Measurements from ENCODE around the gene MAN2A2. TPM values are rescaled to one million over a fixed set of nuclear protein-coding genes. Genes with fewer than 3 reads are reported as not detected.

The MAN2A2 gene
- total RNA-seq (2014; rRNA removed; shearing (Covaris generic)) (5.9 and 7.7 TPM in 2 replicates), polyA plus RNA-seq (2016; fragmentation: Nextera tagmentation; extraction: Ambion mirVana) (4.3 and 5.1 TPM in 2 replicates)

GRCh38 chr15:90902840-90903732, at the start of gene MAN2A2:
Gene MAN2A2, plus strand, starts transcription at chr15:90903302. Its CDS starts 906 bp downstream, at chr15:90904208.
- Histone ChIP-seq H3K4me3 (peak within 1 kb of the TSS; percentile 80), H3K79me2 (ENCODE audit: insufficient read depth) (no peaks in the 10 kb centered on the region), H3K9ac (peak within 1 kb of the TSS; percentile 78), H4K20me1 (ENCODE audit: insufficient read depth) (no peaks in the 10 kb centered on the region), H3K4me1 (ENCODE audit: insufficient read depth) (peaks cover 6% of the 10 kb centered on the region; the same call in 1 of the 2 replicates), H2AFZ (peak within 1 kb of the TSS; percentile 92), H3K9me3 (ENCODE audit: low read depth) (no peaks in the 10 kb centered on the region), H3K4me2 (ENCODE audit: unreplicated experiment) (peak within 1 kb of the TSS; percentile 93), H3F3A (ENCODE audit: insufficient read depth) (peaks cover 10% of the 10 kb centered on the region; the same call in 1 of the 2 replicates), H3K36me3 (ENCODE audit: low read depth) (no peaks in the 10 kb centered on the region), H3K27me3 (replicated peaks; ENCODE audit: insufficient read depth) (no peaks in the 10 kb centered on the region), H3K9me2 (ENCODE audit: insufficient read depth) (no peaks in the 10 kb centered on the region), H3K27ac (peak within 1 kb of the TSS; percentile 45)
- WGBS, 2 experiments (ENCODE audit: low coverage in 1 of 2, low lambda C conversion rate in 2 of 2, missing lambda C conversion rate in 2 of 2), result 2 to 3% methylated on average over 44 to 58 of the region's 81 CpGs
- no peak for TF ChIP-seq EZH2 (IDR thresholded peaks at IDR 0.05; ENCODE audit: insufficient read depth, poor library complexity, severe bottlenecking)
- in situ Hi-C loops (cut with MboI), result no loop called here
- DNase-seq, result peak; percentile 79

DNA sequence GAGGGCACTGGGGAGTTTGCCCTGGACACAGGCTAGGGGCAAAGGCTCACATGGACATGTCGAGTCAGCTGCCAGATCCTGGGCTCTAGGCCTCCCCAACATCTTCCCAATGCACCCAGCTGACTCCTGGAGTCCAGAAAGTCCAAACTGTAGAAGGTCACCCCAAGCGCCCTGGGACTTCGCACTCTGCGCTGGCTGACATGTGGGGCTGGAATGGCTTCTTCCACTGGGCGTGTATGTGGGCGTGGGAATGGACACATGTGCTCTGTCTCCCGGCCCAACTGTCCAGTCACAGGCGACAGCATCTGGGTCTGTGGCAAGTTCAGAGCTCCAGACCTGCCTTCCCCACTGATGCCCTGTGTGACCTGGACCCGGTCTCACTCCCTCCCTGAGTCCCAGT, 48.0 kb upstream of the MAN2A2 start:
- Histone ChIP-seq H4K20me1 (ENCODE audit: insufficient read depth) (no peaks in the 10 kb centered on the region), H3K4me3 (no peak overlapping the region), H3K79me2 (ENCODE audit: insufficient read depth) (no peaks in the 10 kb centered on the region), H3K36me3 (ENCODE audit: low read depth) (no peaks in the 10 kb centered on the region), H3K27ac (no peak overlapping the region), H3K4me1 (ENCODE audit: insufficient read depth) (peaks cover 6% of the 10 kb centered on the region), H3K9me2 (ENCODE audit: insufficient read depth) (no peaks in the 10 kb centered on the region), H3K27me3 (replicated peaks; ENCODE audit: insufficient read depth) (no peaks in the 10 kb centered on the region), H3K9ac (no peak overlapping the region), H3K9me3 (ENCODE audit: low read depth) (no peaks in the 10 kb centered on the region), H2AFZ (no peak overlapping the region), H3K4me2 (ENCODE audit: unreplicated experiment) (no peak overlapping the region), H3F3A (ENCODE audit: insufficient read depth) (peaks cover 9% of the 10 kb centered on the region; the same call in 1 of the 2 replicates)
- in situ Hi-C loops (cut with MboI), result no loop called here
- 82 to 86% methylated on average over 9 of the region's 9 CpGs for WGBS, 2 experiments (ENCODE audit: low coverage in 1 of 2, low lambda C conversion rate in 2 of 2, missing lambda C conversion rate in 2 of 2)
- no peak for TF ChIP-seq EZH2phosphoT487 (IDR thresholded peaks at IDR 0.05; ENCODE audit: insufficient read depth, low read depth)
- no peak for TF ChIP-seq EZH2 (IDR thresholded peaks at IDR 0.05; ENCODE audit: insufficient read depth, poor library complexity, severe bottlenecking)
- DNase-seq, result no peak

DNA sequence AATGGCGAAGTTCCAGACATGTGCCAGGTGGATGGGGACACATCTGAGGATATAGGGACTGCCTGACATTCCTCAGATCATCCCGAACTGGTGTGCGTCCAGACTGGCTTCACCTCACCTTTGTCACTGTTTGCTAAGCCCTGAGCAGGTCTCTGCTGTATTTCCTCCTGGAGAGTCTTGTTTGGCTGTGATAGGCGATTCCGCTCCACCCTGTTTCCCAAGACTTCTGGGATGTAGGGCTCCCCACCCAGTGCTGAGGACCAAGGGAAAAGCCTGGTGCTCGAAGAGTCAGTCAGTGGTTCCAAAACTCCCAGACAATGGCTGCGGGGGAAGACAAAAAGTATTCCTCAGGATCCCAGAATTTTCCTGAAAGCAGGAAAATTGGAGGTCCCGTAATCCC, 45.8 kb upstream of the MAN2A2 start:
- H3K36me3 ChIP-seq (ENCODE audit: low read depth), result no peaks in the 10 kb centered on the region
- peaks cover 2% of the 10 kb centered on the region; the same call in 1 of the 2 replicates for H3F3A ChIP-seq (ENCODE audit: insufficient read depth)
- no peak overlapping the region for H3K4me3 ChIP-seq
- no peaks in the 10 kb centered on the region for H4K20me1 ChIP-seq (ENCODE audit: insufficient read depth)
- no peaks in the 10 kb centered on the region for H3K27me3 ChIP-seq (replicated peaks; ENCODE audit: insufficient read depth)
- WGBS, 2 experiments (ENCODE audit: low coverage in 1 of 2, low lambda C conversion rate in 2 of 2, missing lambda C conversion rate in 2 of 2), result 68 to 72% methylated on average over 8 of the region's 8 CpGs
- no peaks in the 10 kb centered on the region for H3K79me2 ChIP-seq (ENCODE audit: insufficient read depth)
- no peaks in the 10 kb centered on the region for H3K9me2 ChIP-seq (ENCODE audit: insufficient read depth)
- in situ Hi-C loops (cut with MboI), result no loop called here
- H2AFZ ChIP-seq, result no peak overlapping the region
- H3K9ac ChIP-seq, result no peak overlapping the region
- no peak for DNase-seq
- peaks cover 3% of the 10 kb centered on the region for H3K4me1 ChIP-seq (ENCODE audit: insufficient read depth)
- no peaks in the 10 kb centered on the region for H3K9me3 ChIP-seq (ENCODE audit: low read depth)
- no peak for TF ChIP-seq EZH2 (IDR thresholded peaks at IDR 0.05; ENCODE audit: insufficient read depth, poor library complexity, severe bottlenecking)
- TF ChIP-seq EZH2phosphoT487 (IDR thresholded peaks at IDR 0.05; ENCODE audit: insufficient read depth, low read depth), result no peak
- no peak overlapping the region for H3K27ac ChIP-seq
- H3K4me2 ChIP-seq (ENCODE audit: unreplicated experiment), result no peak overlapping the region

DNA sequence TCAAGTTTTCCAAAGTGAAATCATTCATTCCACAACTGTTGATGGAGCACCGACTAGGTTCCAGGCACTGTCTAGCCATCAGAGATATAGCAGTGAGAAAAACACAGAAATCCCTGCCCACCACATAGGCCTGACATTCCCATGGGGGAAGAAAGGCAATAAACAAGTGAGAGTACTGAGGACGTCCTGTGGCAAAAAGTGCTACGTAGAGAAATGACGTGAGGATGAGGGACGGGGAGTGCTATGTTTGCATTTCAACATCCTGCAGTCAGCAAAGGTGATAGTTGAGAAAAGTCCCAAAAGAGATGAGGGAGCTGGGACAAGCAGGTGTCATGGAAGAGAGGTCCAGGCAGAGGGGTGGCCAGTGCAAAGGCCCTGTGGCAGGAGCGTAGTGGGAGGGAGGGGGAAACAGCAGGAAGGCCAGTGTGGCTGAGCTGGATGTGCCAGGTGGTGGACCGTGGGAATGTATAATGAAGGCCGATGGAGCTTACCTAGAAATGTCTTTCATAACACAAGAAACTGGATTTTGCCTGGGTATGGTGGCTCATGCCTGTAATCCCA, 45.1 kb upstream of the MAN2A2 start:
- Histone ChIP-seq H2AFZ (no peak overlapping the region), H3K9me2 (ENCODE audit: insufficient read depth) (no peaks in the 10 kb centered on the region), H3F3A (ENCODE audit: insufficient read depth) (no peaks in the 10 kb centered on the region), H3K4me3 (no peak overlapping the region), H3K27ac (no peak overlapping the region), H3K79me2 (ENCODE audit: insufficient read depth) (no peaks in the 10 kb centered on the region), H3K36me3 (ENCODE audit: low read depth) (no peaks in the 10 kb centered on the region), H3K4me1 (ENCODE audit: insufficient read depth) (no peaks in the 10 kb centered on the region), H4K20me1 (ENCODE audit: insufficient read depth) (no peaks in the 10 kb centered on the region), H3K4me2 (ENCODE audit: unreplicated experiment) (no peak overlapping the region), H3K27me3 (replicated peaks; ENCODE audit: insufficient read depth) (no peaks in the 10 kb centered on the region), H3K9me3 (ENCODE audit: low read depth) (no peaks in the 10 kb centered on the region), H3K9ac (no peak overlapping the region)
- in situ Hi-C loops (cut with MboI), result no loop called here
- 91 to 95% methylated on average over 8 of the region's 8 CpGs for WGBS, 2 experiments (ENCODE audit: low coverage in 1 of 2, low lambda C conversion rate in 2 of 2, missing lambda C conversion rate in 2 of 2)
- no peak for TF ChIP-seq EZH2phosphoT487 (IDR thresholded peaks at IDR 0.05; ENCODE audit: insufficient read depth, low read depth)
- no peak for TF ChIP-seq EZH2 (IDR thresholded peaks at IDR 0.05; ENCODE audit: insufficient read depth, poor library complexity, severe bottlenecking)
- DNase-seq, result no peak

All from GM23248 (cell line).